Keratinocyte (primary cell): ENCODE data around the gene IGSF23.

Experiments used
- EZH2 ChIP-seq: IDR thresholded peaks from one replicate; pipeline ENCODE4 v1.6.1; 2012; ENCODE audit warnings: inconsistent platforms, mild to moderate bottlenecking, low read length, moderate library complexity
- TF ChIP-seq, protein P1 (sequence below), 3 experiments: IDR thresholded peaks in 1 of 3; conservative IDR thresholded peaks in 1 of 3; optimal IDR thresholded peaks in 1 of 3; 2 replicates in 2 of 3; 3 replicates in 1 of 3; pipeline versions ENCODE3 to v1.5.1; 2011; ENCODE audit warnings: low read length in 3 of 3, mild to moderate bottlenecking in 3 of 3, moderate library complexity in 2 of 3, control low read depth in 1 of 3, inconsistent platforms in 1 of 3; ENCODE audit not compliant: insufficient read depth in 2 of 3; ENCODE audit errors: extremely low read depth in 1 of 3

GRCh38 chr19:44648631-44649251 lies 35.4 kb downstream of the IGSF23 start:
- TF ChIP-seq, protein P1, sequence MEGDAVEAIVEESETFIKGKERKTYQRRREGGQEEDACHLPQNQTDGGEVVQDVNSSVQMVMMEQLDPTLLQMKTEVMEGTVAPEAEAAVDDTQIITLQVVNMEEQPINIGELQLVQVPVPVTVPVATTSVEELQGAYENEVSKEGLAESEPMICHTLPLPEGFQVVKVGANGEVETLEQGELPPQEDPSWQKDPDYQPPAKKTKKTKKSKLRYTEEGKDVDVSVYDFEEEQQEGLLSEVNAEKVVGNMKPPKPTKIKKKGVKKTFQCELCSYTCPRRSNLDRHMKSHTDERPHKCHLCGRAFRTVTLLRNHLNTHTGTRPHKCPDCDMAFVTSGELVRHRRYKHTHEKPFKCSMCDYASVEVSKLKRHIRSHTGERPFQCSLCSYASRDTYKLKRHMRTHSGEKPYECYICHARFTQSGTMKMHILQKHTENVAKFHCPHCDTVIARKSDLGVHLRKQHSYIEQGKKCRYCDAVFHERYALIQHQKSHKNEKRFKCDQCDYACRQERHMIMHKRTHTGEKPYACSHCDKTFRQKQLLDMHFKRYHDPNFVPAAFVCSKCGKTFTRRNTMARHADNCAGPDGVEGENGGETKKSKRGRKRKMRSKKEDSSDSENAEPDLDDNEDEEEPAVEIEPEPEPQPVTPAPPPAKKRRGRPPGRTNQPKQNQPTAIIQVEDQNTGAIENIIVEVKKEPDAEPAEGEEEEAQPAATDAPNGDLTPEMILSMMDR (optimal IDR thresholded peaks at IDR 0.05 in 1 of 3, IDR thresholded peaks at IDR 0.05 in 1 of 3, conservative IDR thresholded peaks at IDR 0.05 in 1 of 3; ENCODE audit: extremely low read depth in 1 of 3, insufficient read depth in 2 of 3, low read length in 3 of 3), result no peak
- no peak for TF ChIP-seq EZH2
